C4-2B (cell line): ENCODE data around the gene MED13L.

Source experiments
- H3K27ac ChIP-seq: fragments of 450-650 bp; 2 replicates; pipeline ENCODE4 v1.5.1; 2017
- CTCF ChIP-seq: fragments of 450-650 bp; conservative IDR thresholded peaks from 2 replicates; pipeline ENCODE4 v1.5.1; 2017; ENCODE audit warnings: mild to moderate bottlenecking
- ZFX ChIP-seq: fragments of 450-650 bp; IDR thresholded peaks from 2 replicates; pipeline ENCODE4 v1.6.1; 2017

MED13L gene

GRCh38 chr12:116201359-116201758, 76.1 kb downstream of the MED13L start:
- no peak overlapping the region for H3K27ac ChIP-seq
- TF ChIP-seq CTCF (no peak), ZFX (no peak)

GRCh38 chr12:116200812-116201211, 76.7 kb downstream of the MED13L start:
- TF ChIP-seq CTCF (no peak), ZFX (no peak)
- H3K27ac ChIP-seq = no peak overlapping the region

GRCh38 chr12:116199160-116199706, 78.3 kb downstream of the MED13L start:
- no peak overlapping the region for H3K27ac ChIP-seq
- TF ChIP-seq CTCF = no peak
- no peak for TF ChIP-seq ZFX

- TF ChIP-seq ZFX (no peak), CTCF (no peak)
- H3K27ac ChIP-seq = no peak overlapping the region
Observed at GRCh38 chr12:116196752-116197718, 80.5 kb downstream of the MED13L start.

GRCh38 chr12:116196226-116196625, 81.3 kb downstream of the MED13L start:
- no peak overlapping the region for H3K27ac ChIP-seq
- TF ChIP-seq CTCF = no peak
- TF ChIP-seq ZFX = no peak

GRCh38 chr12:116194935-116195431, 82.5 kb downstream of the MED13L start:
- TF ChIP-seq ZFX (no peak), CTCF (no peak)
- H3K27ac ChIP-seq = no peak overlapping the region

GRCh38 chr12:116189692-116190091, 87.8 kb downstream of the MED13L start:
- TF ChIP-seq ZFX = no peak
- TF ChIP-seq CTCF = no peak
- no peak overlapping the region for H3K27ac ChIP-seq
